ENCODE results near the gene WDR62. TPM values are rescaled to one million over a fixed set of nuclear protein-coding genes. Genes with fewer than 3 reads are reported as not detected.
A peak's percentile ranks its signal among the peaks of the same experiment; 100 is the strongest.

WDR62 gene
- total RNA-seq, 1 donor from 2014 or later, result 25.5 TPM

- intact Hi-C loops (cut with DNase I), result no loop called here
- ATAC-seq (no peak), DNase-seq (ENCODE audit: missing footprints) (no peak)
Observed at GRCh38 chr19:36150586-36150985, 95.9 kb downstream of the WDR62 start.

GRCh38 chr19:36151144-36152018, 96.7 kb downstream of the WDR62 start:
- intact Hi-C loops (cut with DNase I), result loop anchor here (1.0 kb wide), 2 partner anchors 11 to 23 kb away; partner anchors contain the start of gene CAPNS1
- DNase-seq (ENCODE audit: missing footprints), result no peak
- peak; percentile 70 for ATAC-seq

GRCh38 chr19:36152019-36152351, 97.3 kb downstream of the WDR62 start:
- intact Hi-C loops (cut with DNase I), result loop anchor here (1.0 kb wide), 2 partner anchors 12 to 24 kb away; partner anchors contain the start of gene CAPNS1
- DNase-seq (ENCODE audit: missing footprints) (no peak), ATAC-seq (no peak)

DNA sequence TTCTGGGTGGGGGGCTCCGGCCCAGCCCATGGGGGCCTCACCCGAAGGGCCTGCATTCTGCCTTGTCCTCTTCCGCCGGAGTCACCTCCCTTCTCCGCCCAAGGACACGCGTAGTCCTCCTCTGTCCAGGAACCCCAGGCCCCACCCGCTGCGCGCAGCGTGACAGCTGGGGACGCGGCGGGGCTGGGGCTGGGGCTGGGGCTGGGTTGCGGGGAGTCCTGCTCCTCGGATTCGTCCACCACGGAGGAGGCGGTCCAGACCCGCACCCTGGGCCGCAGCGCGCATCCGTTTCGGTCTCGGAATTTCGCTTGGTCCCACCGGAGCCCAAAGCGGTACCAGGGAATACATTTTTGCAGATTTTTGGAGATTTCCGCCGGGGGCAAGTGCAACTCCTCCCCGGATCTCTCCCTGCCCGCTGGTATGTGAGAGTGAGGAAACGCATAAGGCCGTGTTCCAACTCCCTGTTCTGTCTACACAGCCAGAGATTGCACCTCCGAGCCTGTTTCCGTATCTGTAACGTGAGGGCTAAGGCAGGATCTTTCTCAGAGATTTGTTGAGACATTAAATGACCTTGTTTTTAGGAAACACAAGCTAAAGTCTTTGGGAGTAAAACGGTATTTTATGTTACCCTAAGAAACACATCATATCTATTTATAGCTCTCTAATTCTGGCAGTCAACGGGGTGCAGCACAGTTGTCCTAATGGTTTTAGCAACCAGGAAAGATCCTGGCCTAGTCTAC, 97.8 kb downstream of the WDR62 start, which contains the start of gene COX7A1:
Gene COX7A1 (minus strand): TSS at position 96 of the 740 bp plus-strand sequence. CDS start 40 bp downstream, at position 56.
- intact Hi-C loops (cut with DNase I), result loop anchor here (1.0 kb wide), 3 partner anchors 12 to 24 kb away; partner anchors contain the start of gene CAPNS1
- peak; percentile 87 for DNase-seq (ENCODE audit: missing footprints)
- peak; percentile 91 for ATAC-seq

GRCh38 chr19:36153126-36153525, 98.4 kb downstream of the WDR62 start:
- intact Hi-C loops (cut with DNase I), result loop anchor here (1.0 kb wide), 1 partner anchor 16 kb away; no protein-coding TSS in a partner anchor
- DNase-seq (ENCODE audit: missing footprints) (no peak), ATAC-seq (no peak)

Other genes with a start within 250 kb of the WDR62 start
- not detected for gene PRODH2, start 242.1 kb upstream of the WDR62 start, total RNA-seq
- gene NPHS1, start 202.4 kb upstream of the WDR62 start, total RNA-seq, result not detected
- not detected for gene KIRREL2, start 198.0 kb upstream of the WDR62 start, total RNA-seq
- 20.5 TPM for gene APLP1, start 186.3 kb upstream of the WDR62 start, total RNA-seq
- gene NFKBID, start 154.4 kb upstream of the WDR62 start, total RNA-seq, result 2.1 TPM
- 6.3 TPM for gene HCST, start 152.4 kb upstream of the WDR62 start, total RNA-seq
- gene TYROBP, start 146.6 kb upstream of the WDR62 start, total RNA-seq, result 34.5 TPM
- gene LRFN3, start 118.5 kb upstream of the WDR62 start, total RNA-seq, result 8.4 TPM
- gene SDHAF1, start 59.7 kb upstream of the WDR62 start, total RNA-seq, result 9.7 TPM
- 0.35 TPM for gene SYNE4, start 46.1 kb upstream of the WDR62 start, total RNA-seq
- gene ALKBH6, start 40.7 kb upstream of the WDR62 start, total RNA-seq, result 12.1 TPM
- gene CLIP3, start 22.0 kb upstream of the WDR62 start, total RNA-seq, result 3.6 TPM
- 4.1 TPM for gene THAP8, start 612 bp upstream of the WDR62 start, total RNA-seq
- gene OVOL3, start 56.2 kb downstream of the WDR62 start, total RNA-seq, result not detected
- 145 TPM for gene POLR2I, start 60.0 kb downstream of the WDR62 start, total RNA-seq
- 114 TPM for gene TBCB, start 60.6 kb downstream of the WDR62 start, total RNA-seq
- gene CAPNS1, start 85.2 kb downstream of the WDR62 start, total RNA-seq, result 854 TPM
- 3,337 TPM for gene COX7A1, start 97.5 kb downstream of the WDR62 start, total RNA-seq
- 4.6 TPM for gene ZNF565, start 159.8 kb downstream of the WDR62 start, total RNA-seq
- 34.3 TPM for gene ZNF146, start 160.2 kb downstream of the WDR62 start, total RNA-seq

Measured in Right ventricle myocardium inferior (tissue), 1 donor.